Vein endothelial cell (primary cell): ENCODE results near the gene MIPOL1. TPM values are rescaled to one million over a fixed set of nuclear protein-coding genes. Genes with fewer than 3 reads are reported as not detected.

Experiments used
- small RNA-seq: library from RNA; depleted of rRNA; stranded (forward); fragments of <200 nt; gene quantifications from one replicate; pipeline ENCODE3, GENCODE V24; 2012
- total RNA-seq: library from RNA; depleted of rRNA; stranded (reverse); fragments of >200 nt; gene quantifications from 2 replicates; pipeline ENCODE4 v1.2.3, GENCODE V29; 2012

Gene MIPOL1
- 19.6 and 21.6 TPM in 2 replicates for total RNA-seq

DNA sequence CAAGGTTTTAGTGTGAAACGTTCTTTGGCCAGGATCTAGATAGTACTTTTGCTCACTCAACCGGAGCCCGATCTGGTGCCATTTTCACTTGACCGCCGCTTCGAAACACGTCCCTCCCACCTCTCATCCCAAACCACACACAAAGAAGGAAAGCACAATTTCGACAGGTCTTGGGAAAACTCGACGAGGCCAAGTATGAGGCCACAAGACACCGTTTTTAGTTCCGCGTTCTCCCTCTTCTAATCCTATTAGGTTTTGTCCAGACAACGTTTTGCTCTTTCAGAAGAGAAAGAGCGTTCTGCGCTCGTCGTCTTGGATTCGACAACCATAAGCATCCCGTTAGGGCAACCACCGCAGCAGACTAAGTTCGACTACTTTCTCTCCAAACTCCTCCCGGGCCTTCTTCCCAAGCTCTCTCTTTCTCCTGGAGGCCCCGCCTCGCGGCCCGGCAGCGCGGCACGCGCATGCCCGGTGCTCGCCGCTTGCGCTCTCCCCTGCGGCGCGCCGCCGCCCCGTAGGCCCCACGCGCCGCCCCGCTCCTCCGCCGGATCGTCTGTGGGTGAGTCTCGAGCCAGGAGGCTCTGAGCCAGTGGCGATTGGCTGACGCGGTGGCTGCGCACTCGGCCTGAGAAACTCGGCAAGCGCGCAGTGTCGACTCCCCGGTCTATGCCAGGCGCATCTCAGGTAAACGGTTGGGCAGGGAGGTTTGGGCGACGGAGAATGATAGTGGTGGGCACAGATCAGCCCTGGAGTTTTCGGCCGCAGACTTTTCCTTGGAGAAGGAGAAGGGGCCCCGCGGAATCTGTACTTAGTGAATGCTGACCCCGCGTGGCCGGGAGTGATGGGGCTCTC lies at the start of gene MIPOL1:
TSS of gene MIPOL1 (plus strand) at position 517 of the 852 bp plus-strand sequence. CDS start 49,952 bp downstream, outside the sequence.

GRCh38 chr14:37172024-37172869 lies 25.5 kb upstream of the MIPOL1 start, which contains the start of gene SLC25A21:
Gene SLC25A21, minus strand, starts transcription at chr14:37172606.

DNA sequence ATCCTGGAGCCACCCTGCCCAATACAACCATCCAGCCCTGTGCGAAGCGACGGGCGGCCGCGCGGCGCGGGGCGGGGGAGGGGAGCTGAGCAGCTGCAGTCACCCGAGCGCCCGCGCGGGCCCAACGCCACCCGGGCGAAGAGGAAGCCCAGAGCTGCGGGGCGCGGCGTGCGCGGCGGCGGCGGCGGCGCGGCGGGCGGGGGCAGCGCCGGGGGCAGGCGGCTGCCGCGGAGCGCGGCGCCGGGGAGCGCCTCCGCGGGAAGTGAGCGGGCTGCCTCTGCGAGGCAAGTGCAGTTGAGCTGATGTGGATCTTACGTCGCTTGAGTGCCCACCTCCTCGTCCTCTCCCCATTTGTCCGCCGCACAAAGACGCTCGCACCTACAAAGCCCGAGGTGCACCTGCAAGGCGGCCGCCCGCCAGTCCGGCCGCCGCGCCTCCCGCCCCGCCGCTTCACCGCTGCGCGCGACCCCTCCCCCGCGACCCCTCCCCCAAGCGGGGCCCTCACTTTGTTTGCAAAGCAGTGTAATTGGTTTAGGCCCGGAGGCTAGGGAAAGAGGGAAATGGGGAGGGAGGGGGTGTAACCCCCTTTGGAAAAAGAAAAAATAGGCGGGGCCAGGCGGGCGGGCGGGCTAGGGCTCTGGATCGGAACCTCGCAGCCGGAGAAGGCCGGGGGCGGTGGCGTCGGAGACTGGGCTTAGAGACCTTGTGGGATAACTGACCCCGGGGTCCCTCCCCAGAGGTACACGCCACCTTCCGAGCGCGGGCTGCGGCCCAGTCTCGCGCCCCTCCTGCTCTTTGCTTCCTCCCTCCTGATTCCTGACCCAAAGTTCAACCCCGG lies 397.5 kb downstream of the MIPOL1 start, which contains the start of the genes FOXA1 and TTC6:
TSS of gene FOXA1 (minus strand) at position 279 of the 838 bp plus-strand sequence. CDS start at position 2, 277 bp downstream.
TSS of gene TTC6 (plus strand) at position 659 of the 838 bp plus-strand sequence. CDS start 26,436 bp downstream, outside the sequence.

Small RNA genes lying within 50 kb of the gene (small RNA-seq; reads per million reads assigned to genes)
- not detected for gene RNU6-273P
- gene RNU6-886P = not detected

Other genes starting within 250 kb of the MIPOL1 start
- gene SLC25A21, start 25.3 kb upstream of the MIPOL1 start, total RNA-seq = 1.3 and 2.9 TPM in 2 replicates